Measurements from ENCODE around the gene BTBD18. TPM values are rescaled to one million over a fixed set of nuclear protein-coding genes. Genes with fewer than 3 reads are reported as not detected.

Gene BTBD18
- not detected in 2 replicates for total RNA-seq (2022)
- not detected for Bru-seq, nascent RNA
- BruChase-seq, experiment 1, labeled RNA remaining after a 6-hour chase = not detected
- BruChase-seq, experiment 2, labeled RNA remaining after a 2-hour chase = not detected
- long read RNA-seq = 0 reads

GRCh38 chr11:57751676-57752253, at the start of gene BTBD18:
Gene BTBD18, minus strand, starts transcription at chr11:57751819. Its CDS starts 631 bp downstream, at chr11:57751188.
- Mint-ChIP-seq H3K9me3 (ENCODE audit: unreplicated experiment) (no peaks in the 10 kb centered on the region), H3K27me3 (ENCODE audit: insufficient read depth, unreplicated experiment) (no peaks in the 10 kb centered on the region), H3K36me3 (ENCODE audit: insufficient read depth, unreplicated experiment) (peaks cover 22% of the 10 kb centered on the region), H3K27ac (ENCODE audit: low read depth, unreplicated experiment) (no peak within 1 kb of the TSS), H3K4me1 (ENCODE audit: insufficient read depth, unreplicated experiment) (no peaks in the 10 kb centered on the region), H3K4me3 (ENCODE audit: unreplicated experiment) (no peak within 1 kb of the TSS)
- POLR2A ChIA-PET = interaction anchor here (0.6 to 1.8 kb wide), 6 partner anchors 8 to 112 kb away, joined by 3 to 8 read pairs (median 6); partner anchors contain the start of genes CTNND1 and SELENOH
- peak; percentile 51 for DNase-seq (ENCODE audit: unreplicated experiment)
- BruUV-seq (replicated peaks) = no TSS peak
- intact Hi-C loops (cut with micrococcal nuclease) = loop anchor here (2.0 to 5.0 kb wide), 3 partner anchors 49 to 761 kb away; no protein-coding TSS in a partner anchor
- CTCF ChIA-PET = interaction anchor here (0.5 to 9.9 kb wide), 16 partner anchors 9 to 309 kb away, joined by 3 to 115 read pairs (median 4); partner anchors contain the start of gene CTNND1
- TF ChIP-seq CTCF (IDR thresholded peaks at IDR 0.05; ENCODE audit: unreplicated experiment) = peak; percentile 45

- TF ChIP-seq CTCF (IDR thresholded peaks at IDR 0.05; ENCODE audit: unreplicated experiment) = no peak
- peaks cover 87% of the 10 kb centered on the region for H3K36me3 Mint-ChIP-seq (ENCODE audit: insufficient read depth, unreplicated experiment)
- CTCF ChIA-PET = interaction anchor here (0.5 to 14.9 kb wide), 43 partner anchors 8 to 725 kb away, joined by 3 to 312 read pairs (median 6); partner anchors contain the start of genes BTBD18, CTNND1, MED19 and OR5B21
- H3K27ac Mint-ChIP-seq (ENCODE audit: low read depth, unreplicated experiment) = no peak overlapping the region
- POLR2A ChIA-PET = interaction anchor here (0.6 to 6.2 kb wide), 15 partner anchors 12 to 239 kb away, joined by 3 to 215 read pairs (median 7); partner anchors contain the start of genes BTBD18, CTNND1, MED19 and SELENOH
- no peak overlapping the region for H3K4me3 Mint-ChIP-seq (ENCODE audit: unreplicated experiment)
- H3K27me3 Mint-ChIP-seq (ENCODE audit: insufficient read depth, unreplicated experiment) = no peaks in the 10 kb centered on the region
- no TSS peak for BruUV-seq (replicated peaks)
- intact Hi-C loops (cut with micrococcal nuclease) = loop anchor here (2.0 to 10.0 kb wide), 4 partner anchors 50 to 711 kb away; partner anchors contain the start of genes BTBD18 and ZDHHC5
- H3K4me1 Mint-ChIP-seq (ENCODE audit: insufficient read depth, unreplicated experiment) = peaks cover 20% of the 10 kb centered on the region
- no peak for DNase-seq (ENCODE audit: unreplicated experiment)
- H3K9me3 Mint-ChIP-seq (ENCODE audit: unreplicated experiment) = no peaks in the 10 kb centered on the region
Observed at GRCh38 chr11:57801183-57801485, 49.5 kb upstream of the BTBD18 start.

GRCh38 chr11:57800444-57801182, 49.0 kb upstream of the BTBD18 start:
- H3K27me3 Mint-ChIP-seq (ENCODE audit: insufficient read depth, unreplicated experiment) = no peaks in the 10 kb centered on the region
- ChIA-PET CTCF (interaction anchor here (0.5 to 14.9 kb wide), 51 partner anchors 9 to 774 kb away, joined by 3 to 312 read pairs (median 5); partner anchors contain the start of genes BTBD18, CTNND1, MED19 and OR5B21), POLR2A (interaction anchor here (0.6 to 6.2 kb wide), 16 partner anchors 12 to 239 kb away, joined by 3 to 215 read pairs (median 6); partner anchors contain the start of genes BTBD18, CTNND1, MED19 and SELENOH)
- peaks cover 20% of the 10 kb centered on the region for H3K4me1 Mint-ChIP-seq (ENCODE audit: insufficient read depth, unreplicated experiment)
- H3K36me3 Mint-ChIP-seq (ENCODE audit: insufficient read depth, unreplicated experiment) = peaks cover 87% of the 10 kb centered on the region
- no peaks in the 10 kb centered on the region for H3K9me3 Mint-ChIP-seq (ENCODE audit: unreplicated experiment)
- peak; percentile 71 for TF ChIP-seq CTCF (IDR thresholded peaks at IDR 0.05; ENCODE audit: unreplicated experiment)
- DNase-seq (ENCODE audit: unreplicated experiment) = peak; percentile 76
- intact Hi-C loops (cut with micrococcal nuclease) = loop anchor here (1.0 to 10.0 kb wide), 5 partner anchors 38 to 712 kb away; partner anchors contain the start of genes BTBD18 and ZDHHC5
- no peak overlapping the region for H3K4me3 Mint-ChIP-seq (ENCODE audit: unreplicated experiment)
- H3K27ac Mint-ChIP-seq (ENCODE audit: low read depth, unreplicated experiment) = no peak overlapping the region
- BruUV-seq (replicated peaks) = no TSS peak
